CD14-positive monocyte (primary cell): Measurements from ENCODE around the gene DMXL1. TPM values are rescaled to one million over a fixed set of nuclear protein-coding genes. Genes with fewer than 3 reads are reported as not detected.

Experiments used
- DNase-seq, 3 donors: peaks; one replicate each; pipeline ENCODE4 v3.0.0-alpha.2; 2011 to 2022
- H2AFZ ChIP-seq: 2 replicates; pipeline ENCODE4 v1.6.0; 2012; ENCODE audit warnings: mild to moderate bottlenecking, low read depth, low read length, inconsistent platforms; ENCODE audit not compliant: insufficient read depth, poor library complexity, severe bottlenecking
- H3K27ac ChIP-seq, 2 donors: 1 replicate in 1 of 2; 2 replicates in 1 of 2; pipeline ENCODE4 v1.5.1; 2012 to 2013; ENCODE audit warnings: low read length in 2 of 2, control low read depth in 1 of 2, inconsistent platforms in 1 of 2, low read depth in 1 of 2, mild to moderate bottlenecking in 1 of 2
- H3K27me3 ChIP-seq, 2 donors: one replicate each; pipeline versions ENCODE4 v1.6.0 to v1.6.1; 2011 to 2013; ENCODE audit warnings: low read length in 2 of 2; ENCODE audit not compliant: control insufficient read depth in 2 of 2, insufficient read depth in 2 of 2
- H3K36me3 ChIP-seq, 2 donors: replicated peaks in 1 of 2; 1 replicate in 1 of 2; 2 replicates in 1 of 2; pipeline versions ENCODE4 v1.5.1 to v1.6.1; 2012 to 2013; ENCODE audit warnings: low read length in 2 of 2, control low read depth in 1 of 2, inconsistent platforms in 1 of 2, mild to moderate bottlenecking in 1 of 2; ENCODE audit not compliant: insufficient read depth in 2 of 2, control insufficient read depth in 1 of 2
- H3K4me1 ChIP-seq, 2 donors: 1 replicate in 1 of 2; 2 replicates in 1 of 2; pipeline versions ENCODE4 v1.5.1 to v1.6.1; 2012 to 2013; ENCODE audit warnings: low read length in 2 of 2, control low read depth in 1 of 2, inconsistent platforms in 1 of 2, mild to moderate bottlenecking in 1 of 2, moderate library complexity in 1 of 2; ENCODE audit not compliant: insufficient read depth in 2 of 2, control insufficient read depth in 1 of 2
- H3K4me2 ChIP-seq: replicated peaks from 2 replicates; pipeline ENCODE3; 2012; ENCODE audit warnings: low read length, moderate library complexity, mild to moderate bottlenecking; ENCODE audit not compliant: poor library complexity, severe bottlenecking; ENCODE audit errors: extremely low read depth
- H3K4me3 ChIP-seq, 3 experiments: fragments of 200-600 bp in 1 of 3; sonication (generic) in 1 of 3; replicated peaks in 1 of 3; 1 replicate in 2 of 3; 2 replicates in 1 of 3; pipeline ENCODE4 v1.5.1; 2011 to 2013; ENCODE audit warnings: low read length in 3 of 3, mild to moderate bottlenecking in 3 of 3, control low read depth in 2 of 3, low read depth in 2 of 3, inconsistent platforms in 1 of 3, moderate library complexity in 1 of 3
- H3K79me2 ChIP-seq: 2 replicates; pipeline ENCODE4 v1.6.0; 2012; ENCODE audit warnings: mild to moderate bottlenecking, control low read depth, inconsistent platforms, low read length, moderate library complexity; ENCODE audit not compliant: insufficient read depth
- H3K9ac ChIP-seq: 2 replicates; pipeline ENCODE4 v1.6.0; 2017; ENCODE audit warnings: low read length, mild to moderate bottlenecking; ENCODE audit not compliant: insufficient read depth, poor library complexity, severe bottlenecking
- H3K9me3 ChIP-seq, 2 donors: replicated peaks in 1 of 2; 1 replicate in 1 of 2; 2 replicates in 1 of 2; pipeline versions ENCODE4 v1.5.1 to v1.6.1; 2012 to 2013; ENCODE audit warnings: low read length in 2 of 2, control low read depth in 1 of 2; ENCODE audit not compliant: control insufficient read depth in 1 of 2, insufficient read depth in 1 of 2
- H4K20me1 ChIP-seq: 2 replicates; pipeline ENCODE4 v1.6.0; 2012; ENCODE audit warnings: mild to moderate bottlenecking, low read length, control low read depth, moderate library complexity; ENCODE audit not compliant: insufficient read depth
- H3K27ac Mint-ChIP-seq, 7 donors: one replicate each; pipeline ENCODE4 v1.8.0; 2020; ENCODE audit warnings: mild to moderate bottlenecking in 7 of 7, mixed read lengths in 7 of 7, moderate library complexity in 6 of 7, inconsistent platforms in 2 of 7
- H3K27me3 Mint-ChIP-seq, 3 donors: one replicate each; pipeline ENCODE4 v1.8.0; 2021 to 2022; ENCODE audit warnings: low read depth in 3 of 3, mild to moderate bottlenecking in 3 of 3, mixed read lengths in 3 of 3, moderate library complexity in 3 of 3, inconsistent platforms in 1 of 3
- H3K36me3 Mint-ChIP-seq, 2 donors: one replicate each; pipeline ENCODE4 v1.8.0; 2020; ENCODE audit warnings: mixed read lengths in 2 of 2, inconsistent platforms in 1 of 2, mild to moderate bottlenecking in 1 of 2
- H3K4me1 Mint-ChIP-seq: one replicate; pipeline ENCODE4 v1.8.0; 2020; ENCODE audit warnings: mild to moderate bottlenecking, mixed read lengths
- H3K4me3 Mint-ChIP-seq, 2 donors: one replicate each; pipeline ENCODE4 v1.8.0; 2020; ENCODE audit warnings: mild to moderate bottlenecking in 2 of 2, mixed read lengths in 2 of 2, moderate library complexity in 1 of 2
- H3K9me3 Mint-ChIP-seq, 7 donors: one replicate each; pipeline ENCODE4 v1.8.0; 2020 to 2022; ENCODE audit warnings: mixed read lengths in 7 of 7, mild to moderate bottlenecking in 6 of 7, moderate library complexity in 6 of 7, inconsistent platforms in 2 of 7
- WGBS: methylation state at CpG from one replicate; pipeline ENCODE4 v1.1.5; 2013; ENCODE audit warnings: missing lambda C conversion rate; ENCODE audit not compliant: insufficient coverage; 5-methylcytosine and 5-hydroxymethylcytosine counted together
- intact Hi-C, 2 donors: fragments of 100-400 bp; cut with micrococcal nuclease; formaldehyde crosslinking; loops; one replicate each; pipeline versions ENCODE4 v1.15.0 to v1.15.1; 2023
- polyA plus RNA-seq, 3 donors: library from polyadenylated mRNA; depleted of rRNA in 1 of 3; unstranded in 2 of 3; stranded (reverse) in 1 of 3; fragments of 300-500 nt in 2 of 3; fragments of >200 nt in 1 of 3; fragmentation: Illumina TruSeq in 2 of 3; gene quantifications; 1 replicate in 2 of 3; 2 replicates in 1 of 3; pipeline ENCODE4 v1.2.3, GENCODE V29; 2012 to 2021
- TF ChIP-seq, protein P1 (sequence below): fragments of 200-600 bp; IDR thresholded peaks from one replicate; pipeline ENCODE4 v1.8.0; 2022; ENCODE audit warnings: antibody characterized with exemption, mild to moderate bottlenecking

Gene DMXL1
- polyA plus RNA-seq, 3 donors: 15.5 to 20.5 (median 19.5) TPM

DNA sequence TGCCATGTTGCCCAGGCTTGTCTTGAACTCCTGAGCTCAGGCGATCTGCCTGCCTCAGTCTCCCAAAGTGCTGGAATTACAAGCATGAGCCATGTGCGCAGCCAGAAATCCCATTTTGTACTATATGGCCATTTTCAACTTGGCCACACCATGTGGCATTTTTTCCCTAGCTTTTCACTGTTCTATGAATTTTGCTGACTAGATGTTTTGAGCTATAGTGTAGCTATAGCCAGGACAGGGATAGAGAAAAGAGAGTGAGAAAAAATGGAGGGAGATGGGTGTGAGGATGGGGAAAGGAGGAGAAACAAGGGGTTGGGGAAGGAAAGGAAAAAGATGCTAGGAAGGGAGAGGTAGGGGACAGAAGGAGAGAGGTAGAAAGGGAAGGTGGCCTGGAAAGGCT lies 46.4 kb downstream of the DMXL1 start:
- TF ChIP-seq, protein P1, sequence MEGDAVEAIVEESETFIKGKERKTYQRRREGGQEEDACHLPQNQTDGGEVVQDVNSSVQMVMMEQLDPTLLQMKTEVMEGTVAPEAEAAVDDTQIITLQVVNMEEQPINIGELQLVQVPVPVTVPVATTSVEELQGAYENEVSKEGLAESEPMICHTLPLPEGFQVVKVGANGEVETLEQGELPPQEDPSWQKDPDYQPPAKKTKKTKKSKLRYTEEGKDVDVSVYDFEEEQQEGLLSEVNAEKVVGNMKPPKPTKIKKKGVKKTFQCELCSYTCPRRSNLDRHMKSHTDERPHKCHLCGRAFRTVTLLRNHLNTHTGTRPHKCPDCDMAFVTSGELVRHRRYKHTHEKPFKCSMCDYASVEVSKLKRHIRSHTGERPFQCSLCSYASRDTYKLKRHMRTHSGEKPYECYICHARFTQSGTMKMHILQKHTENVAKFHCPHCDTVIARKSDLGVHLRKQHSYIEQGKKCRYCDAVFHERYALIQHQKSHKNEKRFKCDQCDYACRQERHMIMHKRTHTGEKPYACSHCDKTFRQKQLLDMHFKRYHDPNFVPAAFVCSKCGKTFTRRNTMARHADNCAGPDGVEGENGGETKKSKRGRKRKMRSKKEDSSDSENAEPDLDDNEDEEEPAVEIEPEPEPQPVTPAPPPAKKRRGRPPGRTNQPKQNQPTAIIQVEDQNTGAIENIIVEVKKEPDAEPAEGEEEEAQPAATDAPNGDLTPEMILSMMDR: no peak
- H3K4me3 Mint-ChIP-seq: no peak overlapping the region
- Histone ChIP-seq H3K9ac (no peak overlapping the region), H3K79me2 (no peaks in the 10 kb centered on the region), H3K27ac (no peak overlapping the region), H3K36me3 (peaks cover 58 to 84% of the 10 kb centered on the region in 2 donors), H4K20me1 (no peaks in the 10 kb centered on the region), H3K27me3 (no peaks in the 10 kb centered on the region), H3K4me3 (no peak overlapping the region), H3K9me3 (no peaks in the 10 kb centered on the region), H2AFZ (no peak overlapping the region), H3K4me2 (no peak overlapping the region), H3K4me1 (no peaks in the 10 kb centered on the region)
- no peak for DNase-seq
- H3K4me1 Mint-ChIP-seq: no peaks in the 10 kb centered on the region
- WGBS: 100% methylated on average over 1 of the region's 2 CpGs
- H3K27me3 Mint-ChIP-seq: no peaks in the 10 kb centered on the region
- peak overlapping the region in 6 of 7 donors; percentile 26 to 89 (median 50) for H3K27ac Mint-ChIP-seq
- H3K36me3 Mint-ChIP-seq: peaks cover 62 to 79% of the 10 kb centered on the region in 2 donors
- peaks cover 2 to 7% (median 2%) of the 10 kb centered on the region in 7 donors for H3K9me3 Mint-ChIP-seq
- intact Hi-C loops: no loop called here

DNA sequence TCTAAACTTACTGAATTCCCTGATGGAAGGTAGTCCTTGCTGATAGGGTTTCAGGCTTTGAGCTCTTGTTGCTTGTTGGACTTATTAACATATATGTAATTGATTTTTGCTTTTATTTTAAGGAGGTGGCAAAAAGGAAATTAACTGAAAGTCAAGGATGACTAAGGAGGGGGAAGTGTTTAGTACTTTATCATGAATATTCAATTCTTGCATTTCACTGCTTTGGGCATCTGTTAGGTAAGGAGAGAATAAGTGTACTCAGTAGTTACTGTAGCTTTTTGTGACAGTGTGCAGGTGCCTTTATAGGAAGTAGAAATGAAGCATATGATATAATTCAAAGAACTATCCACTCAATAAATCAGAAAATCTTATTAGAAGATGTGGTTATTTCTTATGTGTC lies 47.1 kb downstream of the DMXL1 start:
- intact Hi-C loops: no loop called here
- peak overlapping the region in 1 of 7 donors; percentile 62 for H3K27ac Mint-ChIP-seq

More for the DNA sequence above, 47.1 kb downstream of the DMXL1 start:
- H3K9ac ChIP-seq: no peak overlapping the region
- peaks cover 58 to 77% of the 10 kb centered on the region in 2 donors for H3K36me3 ChIP-seq
- Mint-ChIP-seq H3K4me3 (no peak overlapping the region), H3K36me3 (peaks cover 65 to 80% of the 10 kb centered on the region in 2 donors), H3K27me3 (peaks cover 0 to 4% (median 0%) of the 10 kb centered on the region in 3 donors), H3K4me1 (no peaks in the 10 kb centered on the region), H3K9me3 (peaks cover 6 to 13% (median 9%) of the 10 kb centered on the region in 7 donors)
- no peaks in the 10 kb centered on the region for H3K27me3 ChIP-seq
- no peaks in the 10 kb centered on the region for H4K20me1 ChIP-seq
- no peak overlapping the region for H3K4me3 ChIP-seq
- no peak overlapping the region for H3K27ac ChIP-seq
- H3K79me2 ChIP-seq: no peaks in the 10 kb centered on the region
- H2AFZ ChIP-seq: no peak overlapping the region
- no peaks in the 10 kb centered on the region for H3K9me3 ChIP-seq
- no peaks in the 10 kb centered on the region for H3K4me1 ChIP-seq
- no peak overlapping the region for H3K4me2 ChIP-seq
- no peak for DNase-seq
- TF ChIP-seq, protein P1: no peak
